OCI-LY1 (cell line): ENCODE results near the gene PDE3B.
"Not testable (repeated sequence)": the region's sequence is repeated elsewhere in the genome, so short reads cannot be mapped to it uniquely, and the experiment has no call there.

Source experiments
- H2AFZ ChIP-seq: fragments of 200-600 bp; sonication (generic), shearing (Covaris generic); 2 replicates; pipeline ENCODE4 v1.6.0; 2014; ENCODE audit warnings: antibody characterized with exemption, mild to moderate bottlenecking, low read length
- H3F3A ChIP-seq: fragments of 200-600 bp; sonication (generic), shearing (Covaris generic); 2 replicates; pipeline ENCODE4 v1.6.0; 2014; ENCODE audit warnings: mild to moderate bottlenecking, antibody characterized with exemption, low read length, moderate library complexity; ENCODE audit not compliant: insufficient read depth
- H3K27ac ChIP-seq: fragments of 200-600 bp; sonication (generic); 2 replicates; pipeline ENCODE4 v1.5.1; 2014; ENCODE audit warnings: low read length, mixed run types, mild to moderate bottlenecking, low read depth; ENCODE audit not compliant: poor library complexity, severe bottlenecking
- H3K27me3 ChIP-seq: fragments of 200-600 bp; sonication (generic); 2 replicates; pipeline ENCODE4 v1.6.0; 2014; ENCODE audit warnings: antibody characterized with exemption, mild to moderate bottlenecking, low read length, moderate library complexity; ENCODE audit not compliant: insufficient read depth
- H3K36me3 ChIP-seq: fragments of 200-600 bp; sonication (generic); 2 replicates; pipeline ENCODE4 v1.6.1; 2014; ENCODE audit warnings: mild to moderate bottlenecking, antibody characterized with exemption, low read length, moderate library complexity, mixed read lengths; ENCODE audit not compliant: insufficient read depth
- H3K4me1 ChIP-seq: fragments of 200-600 bp; sonication (generic); 2 replicates; pipeline ENCODE4 v1.5.1; 2014; ENCODE audit warnings: mild to moderate bottlenecking, low read length, moderate library complexity; ENCODE audit not compliant: insufficient read depth, severe bottlenecking
- H3K4me2 ChIP-seq: fragments of 200-600 bp; sonication (generic), shearing (Covaris generic); 2 replicates; pipeline ENCODE4 v1.6.1; 2014; ENCODE audit warnings: low read length
- H3K4me3 ChIP-seq: fragments of 200-600 bp; sonication (generic); 2 replicates; pipeline ENCODE4 v1.5.1; 2014; ENCODE audit warnings: low read length, low read depth, mild to moderate bottlenecking, mixed read lengths; ENCODE audit not compliant: poor library complexity, severe bottlenecking
- H3K79me2 ChIP-seq: fragments of 200-600 bp; shearing (Covaris generic); 2 replicates; pipeline ENCODE4 v1.6.1; 2016; ENCODE audit warnings: mixed run types, low read length, mixed read lengths; ENCODE audit not compliant: insufficient read depth
- H3K9ac ChIP-seq: fragments of 200-600 bp; sonication (generic), shearing (Covaris generic); 2 replicates; pipeline ENCODE4 v1.6.1; 2014; ENCODE audit warnings: mild to moderate bottlenecking, low read length, mixed read lengths
- H3K9me2 ChIP-seq: fragments of 200-600 bp; sonication (generic), shearing (Covaris generic); 2 replicates; pipeline ENCODE4 v1.6.1; 2014; ENCODE audit warnings: low read depth, mild to moderate bottlenecking, low read length, mixed read lengths
- H3K9me3 ChIP-seq: fragments of 200-600 bp; shearing (Covaris generic); 2 replicates; pipeline ENCODE4 v1.6.1; 2014; ENCODE audit warnings: low read length, mixed read lengths
- H4K20me1 ChIP-seq: fragments of 200-600 bp; sonication (generic), shearing (Covaris generic); 2 replicates; pipeline ENCODE4 v1.6.0; 2016; ENCODE audit warnings: mild to moderate bottlenecking, low read length; ENCODE audit not compliant: insufficient read depth
- CTCF ChIP-seq: fragments of 200-600 bp; sonication (generic), shearing (Covaris generic); IDR thresholded peaks from 2 replicates; pipeline ENCODE4 v1.5.1; 2017; ENCODE audit warnings: mild to moderate bottlenecking, antibody characterized with exemption, low read length, moderate library complexity, mixed read lengths
- EZH2 ChIP-seq: fragments of 200-600 bp; sonication (generic), shearing (Covaris generic); IDR thresholded peaks from 2 replicates; pipeline ENCODE4 v1.8.0; 2017; ENCODE audit warnings: borderline replicate concordance, mixed run types, mild to moderate bottlenecking, antibody characterized with exemption, low read length, moderate library complexity, mixed read lengths

Gene PDE3B

GRCh38 chr11:14713496-14714244, 70.1 kb downstream of the PDE3B start:
- Histone ChIP-seq H3K4me3 (no peak overlapping the region), H3K36me3 (no peaks in the 10 kb centered on the region), H3K27ac (no peak overlapping the region), H3K4me1 (peaks cover 9% of the 10 kb centered on the region), H4K20me1 (no peaks in the 10 kb centered on the region), H3K4me2 (no peak overlapping the region), H3K9me2 (no peaks in the 10 kb centered on the region), H3K9me3 (no peaks in the 10 kb centered on the region), H3F3A (no peaks in the 10 kb centered on the region), H3K9ac (no peak overlapping the region), H3K27me3 (no peaks in the 10 kb centered on the region), H3K79me2 (no peaks in the 10 kb centered on the region), H2AFZ (no peak overlapping the region)
- TF ChIP-seq CTCF (no peak), EZH2 (no peak)

GRCh38 chr11:14715669-14716068, 72.1 kb downstream of the PDE3B start:
- H3K9me2 ChIP-seq, H3K9ac ChIP-seq, H3F3A ChIP-seq, H3K79me2 ChIP-seq, H3K4me2 ChIP-seq, H2AFZ ChIP-seq, H3K9me3 ChIP-seq, H3K27ac ChIP-seq, H4K20me1 ChIP-seq, H3K36me3 ChIP-seq, H3K4me3 ChIP-seq, H3K27me3 ChIP-seq, H3K4me1 ChIP-seq: not testable (repeated sequence)

GRCh38 chr11:14722496-14722895, 78.9 kb downstream of the PDE3B start:
- Histone ChIP-seq H3K27ac (no peak overlapping the region), H3K9me2 (no peaks in the 10 kb centered on the region), H3F3A (no peaks in the 10 kb centered on the region), H3K4me1 (no peaks in the 10 kb centered on the region), H3K27me3 (no peaks in the 10 kb centered on the region), H3K79me2 (no peaks in the 10 kb centered on the region), H2AFZ (no peak overlapping the region), H3K9ac (no peak overlapping the region), H3K36me3 (no peaks in the 10 kb centered on the region), H3K4me2 (no peak overlapping the region), H3K9me3 (no peaks in the 10 kb centered on the region), H3K4me3 (no peak overlapping the region), H4K20me1 (no peaks in the 10 kb centered on the region)
- no peak for TF ChIP-seq EZH2
- no peak for TF ChIP-seq CTCF

GRCh38 chr11:14725150-14725549, 81.5 kb downstream of the PDE3B start:
- no peaks in the 10 kb centered on the region for H3K79me2 ChIP-seq

More at GRCh38 chr11:14725150-14725549, 81.5 kb downstream of the PDE3B start:
- no peak overlapping the region for H3K4me2 ChIP-seq
- H3K4me1 ChIP-seq, result no peaks in the 10 kb centered on the region
- H3K4me3 ChIP-seq, result no peak overlapping the region
- no peaks in the 10 kb centered on the region for H4K20me1 ChIP-seq
- H3K9ac ChIP-seq, result no peak overlapping the region
- no peaks in the 10 kb centered on the region for H3K36me3 ChIP-seq
- no peaks in the 10 kb centered on the region for H3K9me3 ChIP-seq
- H3K27me3 ChIP-seq, result no peaks in the 10 kb centered on the region
- no peak overlapping the region for H3K27ac ChIP-seq
- no peaks in the 10 kb centered on the region for H3K9me2 ChIP-seq
- no peaks in the 10 kb centered on the region for H3F3A ChIP-seq
- no peak for TF ChIP-seq EZH2
- TF ChIP-seq CTCF, result no peak
- no peak overlapping the region for H2AFZ ChIP-seq
